Measurements from ENCODE around the gene GALNT6. TPM values are rescaled to one million over a fixed set of nuclear protein-coding genes. Genes with fewer than 3 reads are reported as not detected.
A peak's percentile ranks its signal among the peaks of the same experiment; 100 is the strongest.

The GALNT6 gene
- total and polyA plus RNA-seq, 2 experiments from 2014 or later: 4.3 to 5.4 TPM

GRCh38 chr12:51430196-51430895 lies 39.1 kb upstream of the GALNT6 start:
- H3K4me3 ChIP-seq: no peak overlapping the region
- H3K27ac ChIP-seq: no peak overlapping the region
- no peak for TF ChIP-seq CTCF (IDR thresholded peaks at IDR 0.05; ENCODE audit: low read depth, low read length)
- H3K36me3 ChIP-seq: no peaks in the 10 kb centered on the region
- H3K9me3 ChIP-seq (ENCODE audit: low read depth): no peaks in the 10 kb centered on the region
- H3K4me1 ChIP-seq (ENCODE audit: low read depth): no peaks in the 10 kb centered on the region
- DNase-seq (ENCODE audit: low read depth in 1 of 2, low spot score in 1 of 2): no peak
- H3K27me3 ChIP-seq: no peaks in the 10 kb centered on the region

GRCh38 chr12:51429700-51430099 lies 38.5 kb upstream of the GALNT6 start:
- no peaks in the 10 kb centered on the region for H3K27me3 ChIP-seq
- no peak for TF ChIP-seq CTCF (IDR thresholded peaks at IDR 0.05; ENCODE audit: low read depth, low read length)
- no peak overlapping the region for H3K27ac ChIP-seq
- H3K4me3 ChIP-seq: no peak overlapping the region
- no peaks in the 10 kb centered on the region for H3K9me3 ChIP-seq (ENCODE audit: low read depth)
- no peaks in the 10 kb centered on the region for H3K36me3 ChIP-seq
- no peak for DNase-seq (ENCODE audit: low read depth in 1 of 2, low spot score in 1 of 2)
- no peaks in the 10 kb centered on the region for H3K4me1 ChIP-seq (ENCODE audit: low read depth)

- Histone ChIP-seq H3K27ac (no peak overlapping the region), H3K4me3 (no peak overlapping the region), H3K4me1 (ENCODE audit: low read depth) (peaks cover 5% of the 10 kb centered on the region), H3K36me3 (no peaks in the 10 kb centered on the region), H3K27me3 (no peaks in the 10 kb centered on the region), H3K9me3 (ENCODE audit: low read depth) (no peaks in the 10 kb centered on the region)
- DNase-seq (ENCODE audit: low read depth in 1 of 2, low spot score in 1 of 2): no peak
- TF ChIP-seq CTCF (IDR thresholded peaks at IDR 0.05; ENCODE audit: low read depth, low read length): no peak
Observed at GRCh38 chr12:51428256-51428655, 37.0 kb upstream of the GALNT6 start.

- Histone ChIP-seq H3K9me3 (ENCODE audit: low read depth) (no peaks in the 10 kb centered on the region), H3K4me3 (peak within 1 kb of the TSS; percentile 58), H3K4me1 (ENCODE audit: low read depth) (peaks cover 5% of the 10 kb centered on the region), H3K27me3 (no peaks in the 10 kb centered on the region), H3K36me3 (no peaks in the 10 kb centered on the region), H3K27ac (no peak within 1 kb of the TSS)
- TF ChIP-seq CTCF (IDR thresholded peaks at IDR 0.05; ENCODE audit: low read depth, low read length): peak; percentile 84
- peak; percentile 85 to 98 for DNase-seq (ENCODE audit: low read depth in 1 of 2, low spot score in 1 of 2)
Observed at GRCh38 chr12:51424662-51425539, 33.7 kb upstream of the GALNT6 start, which contains the start of gene SLC4A8. Gene SLC4A8, plus strand, starts transcription at chr12:51424831. Its CDS starts 157 bp downstream, at chr12:51424988.

- peaks cover 9% of the 10 kb centered on the region for H3K4me1 ChIP-seq (ENCODE audit: low read depth)
- no peaks in the 10 kb centered on the region for H3K27me3 ChIP-seq
- no peaks in the 10 kb centered on the region for H3K9me3 ChIP-seq (ENCODE audit: low read depth)
- H3K36me3 ChIP-seq: no peaks in the 10 kb centered on the region
- TF ChIP-seq CTCF (IDR thresholded peaks at IDR 0.05; ENCODE audit: low read depth, low read length): no peak
- peak overlapping the region; percentile 58 for H3K4me3 ChIP-seq
- DNase-seq (ENCODE audit: low read depth in 1 of 2, low spot score in 1 of 2): no peak
- H3K27ac ChIP-seq: no peak overlapping the region
Observed at GRCh38 chr12:51424094-51424661, 33.0 kb upstream of the GALNT6 start.
